Skeletal muscle satellite cell (primary cell): ENCODE results near the gene RHBG. TPM values are rescaled to one million over a fixed set of nuclear protein-coding genes. Genes with fewer than 3 reads are reported as not detected.

ENCODE experiments used
- H3K27me3 ChIP-seq: 2 replicates; pipeline ENCODE4 v1.7.0; 2013; ENCODE audit warnings: low read length; ENCODE audit not compliant: control insufficient read depth, insufficient read depth
- H3K36me3 ChIP-seq: 2 replicates; pipeline ENCODE4 v1.7.0; 2013; ENCODE audit warnings: mild to moderate bottlenecking, control low read depth, low read length; ENCODE audit not compliant: insufficient read depth
- H3K4me1 ChIP-seq: 2 replicates; pipeline ENCODE4 v1.7.0; 2013; ENCODE audit warnings: low read length; ENCODE audit not compliant: control insufficient read depth, insufficient read depth
- H3K4me2 ChIP-seq: 2 replicates; pipeline ENCODE4 v1.7.0; 2013; ENCODE audit warnings: mild to moderate bottlenecking, low read length
- H3K4me3 ChIP-seq: 2 replicates; pipeline ENCODE4 v1.7.0; 2013; ENCODE audit warnings: low read length
- H3K9ac ChIP-seq: 2 replicates; pipeline ENCODE4 v1.7.0; 2013; ENCODE audit warnings: mild to moderate bottlenecking, low read depth, low read length, moderate library complexity
- H3K9me3 ChIP-seq: replicated peaks from 2 replicates; pipeline ENCODE4 v1.7.0; 2013; ENCODE audit warnings: mild to moderate bottlenecking, control low read depth, low read length
- small RNA-seq: library from RNA; depleted of rRNA; stranded (forward); fragments of <200 nt; gene quantifications from one replicate; pipeline ENCODE3, GENCODE V24; 2012

The RHBG gene

GRCh38 chr1:156431366-156431765, 62.4 kb downstream of the RHBG start:
- Histone ChIP-seq H3K9me3 (no peaks in the 10 kb centered on the region), H3K4me3 (no peak overlapping the region), H3K9ac (no peak overlapping the region), H3K4me1 (peaks cover 8% of the 10 kb centered on the region), H3K36me3 (no peaks in the 10 kb centered on the region), H3K4me2 (no peak overlapping the region), H3K27me3 (peaks cover 95% of the 10 kb centered on the region)

GRCh38 chr1:156431769-156432668, 63.0 kb downstream of the RHBG start:
- no peaks in the 10 kb centered on the region for H3K9me3 ChIP-seq
- H3K9ac ChIP-seq = no peak overlapping the region
- no peaks in the 10 kb centered on the region for H3K36me3 ChIP-seq
- H3K27me3 ChIP-seq = peaks cover 95% of the 10 kb centered on the region
- H3K4me1 ChIP-seq = peaks cover 10% of the 10 kb centered on the region
- H3K4me2 ChIP-seq = no peak overlapping the region
- H3K4me3 ChIP-seq = no peak overlapping the region

- no peak overlapping the region for H3K4me2 ChIP-seq
- H3K27me3 ChIP-seq = peaks cover 95% of the 10 kb centered on the region
- no peak overlapping the region for H3K4me3 ChIP-seq
- no peaks in the 10 kb centered on the region for H3K9me3 ChIP-seq
- no peak overlapping the region for H3K9ac ChIP-seq
- no peaks in the 10 kb centered on the region for H3K36me3 ChIP-seq
- H3K4me1 ChIP-seq = peaks cover 10% of the 10 kb centered on the region
These were observed 63.6 kb downstream of the RHBG start for GRCh38 chr1:156432669-156433018.

GRCh38 chr1:156433032-156433431, 64.0 kb downstream of the RHBG start:
- Histone ChIP-seq H3K36me3 (no peaks in the 10 kb centered on the region), H3K4me3 (no peak overlapping the region), H3K4me2 (no peak overlapping the region), H3K9ac (no peak overlapping the region), H3K4me1 (peaks cover 10% of the 10 kb centered on the region), H3K9me3 (no peaks in the 10 kb centered on the region), H3K27me3 (peaks cover 95% of the 10 kb centered on the region)

- Histone ChIP-seq H3K27me3 (peaks cover 95% of the 10 kb centered on the region), H3K36me3 (no peaks in the 10 kb centered on the region), H3K9ac (no peak overlapping the region), H3K4me3 (no peak overlapping the region), H3K4me1 (peaks cover 10% of the 10 kb centered on the region), H3K9me3 (no peaks in the 10 kb centered on the region), H3K4me2 (no peak overlapping the region)
These were observed 64.6 kb downstream of the RHBG start for GRCh38 chr1:156433602-156434001.

Small RNA genes within 50 kb of the gene (small RNA-seq; reads per million reads assigned to genes)
- not detected for gene MIR9-1
